Effector memory CD8-positive, alpha-beta T cell (primary cell): ENCODE data around the gene TIPARP.

Source experiments
- ATAC-seq: fragments of 150-1000 bp; cut with Tn5 transposase; replicated peaks from 2 replicates; pipeline ENCODE4 v1.10.0; 2021; ENCODE audit warnings: mild to moderate bottlenecking, moderate library complexity
- DNase-seq, 3 experiments: peaks; one replicate each; pipeline ENCODE4 v3.0.0; 2021
- H3K27ac Mint-ChIP-seq, 2 donors: one replicate each; pipeline ENCODE4 v1.8.0; 2022; ENCODE audit warnings: mild to moderate bottlenecking in 2 of 2, mixed read lengths in 2 of 2, moderate library complexity in 2 of 2
- H3K27me3 Mint-ChIP-seq, 2 donors: one replicate each; pipeline ENCODE4 v1.8.0; 2022; ENCODE audit warnings: mixed read lengths in 2 of 2
- H3K36me3 Mint-ChIP-seq: one replicate; pipeline ENCODE4 v1.8.0; 2022; ENCODE audit warnings: mild to moderate bottlenecking, moderate library complexity, mixed read lengths; ENCODE audit not compliant: insufficient read depth
- H3K4me1 Mint-ChIP-seq, 2 donors: one replicate each; pipeline ENCODE4 v1.8.0; 2022; ENCODE audit warnings: low read depth in 2 of 2, mixed read lengths in 2 of 2
- H3K4me3 Mint-ChIP-seq, 2 donors: one replicate each; pipeline ENCODE4 v1.8.0; 2022; ENCODE audit warnings: mild to moderate bottlenecking in 2 of 2, mixed read lengths in 2 of 2, moderate library complexity in 2 of 2
- H3K9me3 Mint-ChIP-seq, 2 donors: one replicate each; pipeline ENCODE4 v1.8.0; 2022; ENCODE audit warnings: mixed read lengths in 2 of 2
- total RNA-seq, 9 experiments: gene quantifications; one replicate each; lab custom pipeline; 2026; lab: John Stamatoyannopoulos, UW

The TIPARP gene
- 118 to 774 (median 425) reads per million in 9 experiments for total RNA-seq

- Mint-ChIP-seq H3K27me3 (no peaks in the 10 kb centered on the region), H3K36me3 (peaks cover 54% of the 10 kb centered on the region), H3K4me1 (peaks cover 35 to 44% of the 10 kb centered on the region in 2 donors), H3K9me3 (no peaks in the 10 kb centered on the region), H3K4me3 (peak within 1 kb of the TSS; percentile 92 to 94), H3K27ac (peak within 1 kb of the TSS; percentile 98)
- peak; percentile 99 to 100 (median 100) for DNase-seq
- peak; percentile 70 for ATAC-seq
Measured at GRCh38 chr3:156674046-156674910, at the start of gene TIPARP. TIPARP (plus strand) TSS chr3:156674590; CDS start chr3:156677698, 3,108 bp downstream.

GRCh38 chr3:156626104-156626503 is 48.3 kb upstream of the TIPARP start:
- no peak for ATAC-seq
- H3K9me3 Mint-ChIP-seq: no peaks in the 10 kb centered on the region
- H3K4me1 Mint-ChIP-seq: no peaks in the 10 kb centered on the region
- H3K4me3 Mint-ChIP-seq: no peak overlapping the region
- peaks cover 2 to 18% of the 10 kb centered on the region in 2 donors for H3K27me3 Mint-ChIP-seq
- no peak for DNase-seq
- H3K36me3 Mint-ChIP-seq: no peaks in the 10 kb centered on the region
- H3K27ac Mint-ChIP-seq: no peak overlapping the region

- Mint-ChIP-seq H3K4me3 (no peak overlapping the region), H3K36me3 (no peaks in the 10 kb centered on the region), H3K9me3 (no peaks in the 10 kb centered on the region), H3K4me1 (no peaks in the 10 kb centered on the region), H3K27ac (no peak overlapping the region), H3K27me3 (peaks cover 0 to 15% of the 10 kb centered on the region in 2 donors)
- ATAC-seq (no peak), DNase-seq (no peak)
Measured at GRCh38 chr3:156627946-156628569, 46.3 kb upstream of the TIPARP start.

DNA sequence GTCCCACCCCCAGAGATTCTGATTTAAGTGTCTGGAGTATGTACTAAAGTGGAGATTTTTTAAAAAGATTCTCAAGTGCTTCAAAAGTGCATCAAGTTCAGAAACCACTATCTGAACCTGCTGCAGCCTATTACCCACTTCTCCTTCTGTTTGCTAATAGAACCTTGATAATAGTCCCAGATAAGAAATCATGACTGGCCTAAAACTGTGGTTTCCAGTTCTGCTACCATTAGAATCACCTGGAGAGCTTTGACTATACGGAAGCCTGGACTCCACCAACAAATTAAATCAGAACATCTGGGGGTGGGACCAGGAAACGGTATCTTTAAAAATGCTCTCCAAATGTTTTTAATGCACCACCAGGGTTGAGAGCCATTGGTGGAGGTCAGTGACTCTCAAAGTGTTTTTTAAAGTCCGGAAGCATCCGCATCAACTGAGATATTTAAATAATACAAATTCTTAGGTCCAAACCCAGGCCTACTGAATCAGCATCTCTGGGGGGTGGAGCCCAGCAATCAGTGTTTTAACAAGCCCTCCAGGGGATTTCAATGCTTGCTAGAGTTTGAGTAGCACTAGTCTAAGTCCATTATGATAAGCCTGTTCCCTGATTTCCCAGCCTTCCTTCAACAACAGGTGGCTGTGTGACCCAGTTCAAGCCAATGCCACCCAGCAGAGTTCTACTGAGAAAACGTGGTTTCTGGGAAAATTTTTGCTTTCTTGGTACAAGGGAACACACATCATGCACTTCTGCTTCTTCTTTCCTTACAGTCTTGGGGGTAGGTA is 45.4 kb upstream of the TIPARP start:
- Mint-ChIP-seq H3K36me3 (no peaks in the 10 kb centered on the region), H3K4me3 (no peak overlapping the region), H3K9me3 (no peaks in the 10 kb centered on the region), H3K27ac (no peak overlapping the region), H3K27me3 (peaks cover 0 to 7% of the 10 kb centered on the region in 2 donors), H3K4me1 (no peaks in the 10 kb centered on the region)
- DNase-seq (no peak), ATAC-seq (no peak)

DNA sequence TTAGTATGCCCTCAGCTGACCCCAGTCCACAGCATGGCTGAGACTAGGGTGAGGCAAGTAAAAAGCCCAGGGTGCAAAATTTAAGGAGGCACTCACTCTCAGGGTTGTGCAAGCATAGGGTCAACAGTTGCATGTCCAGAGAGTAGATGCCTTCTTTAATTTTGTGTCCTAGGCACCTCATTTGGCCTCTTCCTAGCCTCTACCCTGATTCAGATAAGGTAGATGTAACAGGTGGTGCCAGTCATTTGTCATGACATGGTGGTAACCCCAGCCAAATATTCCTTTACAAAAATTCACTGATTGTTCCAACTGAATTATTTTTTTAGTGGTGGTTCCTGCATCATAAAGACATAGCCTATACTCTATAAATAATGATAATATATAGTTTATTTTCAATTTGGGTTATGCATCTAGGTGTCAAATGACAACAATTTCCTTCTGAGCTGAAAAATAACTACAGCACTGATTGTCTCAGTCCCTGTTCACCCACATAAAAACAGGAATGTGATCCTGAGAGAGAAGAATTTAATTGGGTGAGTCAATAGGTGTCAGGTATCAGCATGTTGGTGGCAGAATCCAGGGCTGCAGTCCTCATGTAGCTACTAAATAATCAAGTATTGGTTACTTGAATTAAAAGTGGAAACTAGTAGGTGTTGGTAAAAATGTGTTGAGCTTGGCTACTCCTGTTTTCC is 44.2 kb upstream of the TIPARP start:
- no peak overlapping the region for H3K27ac Mint-ChIP-seq
- no peak overlapping the region for H3K4me3 Mint-ChIP-seq
- DNase-seq: no peak
- ATAC-seq: no peak
- H3K9me3 Mint-ChIP-seq: no peaks in the 10 kb centered on the region
- H3K4me1 Mint-ChIP-seq: no peaks in the 10 kb centered on the region
- H3K36me3 Mint-ChIP-seq: no peaks in the 10 kb centered on the region
- no peaks in the 10 kb centered on the region for H3K27me3 Mint-ChIP-seq

DNA sequence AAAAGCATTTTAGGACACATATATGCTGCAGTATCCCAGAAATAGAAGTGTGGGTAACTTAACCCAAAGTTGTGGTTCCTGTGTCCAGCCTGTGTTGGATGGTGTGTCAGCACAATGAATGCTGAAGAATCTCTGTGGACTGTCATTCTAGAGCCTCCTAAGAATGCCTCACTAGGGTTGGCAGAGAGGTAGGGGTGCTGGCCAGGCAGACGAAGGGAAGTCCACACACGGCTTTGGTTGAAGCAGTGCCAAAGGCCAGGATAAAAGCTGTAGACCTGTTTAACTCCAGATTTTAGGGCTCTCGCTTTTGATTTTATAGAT is 43.7 kb upstream of the TIPARP start:
- Mint-ChIP-seq H3K36me3 (no peaks in the 10 kb centered on the region), H3K9me3 (no peaks in the 10 kb centered on the region), H3K4me3 (no peak overlapping the region), H3K27ac (no peak overlapping the region), H3K27me3 (no peaks in the 10 kb centered on the region), H3K4me1 (no peaks in the 10 kb centered on the region)
- DNase-seq: no peak
- no peak for ATAC-seq

DNA sequence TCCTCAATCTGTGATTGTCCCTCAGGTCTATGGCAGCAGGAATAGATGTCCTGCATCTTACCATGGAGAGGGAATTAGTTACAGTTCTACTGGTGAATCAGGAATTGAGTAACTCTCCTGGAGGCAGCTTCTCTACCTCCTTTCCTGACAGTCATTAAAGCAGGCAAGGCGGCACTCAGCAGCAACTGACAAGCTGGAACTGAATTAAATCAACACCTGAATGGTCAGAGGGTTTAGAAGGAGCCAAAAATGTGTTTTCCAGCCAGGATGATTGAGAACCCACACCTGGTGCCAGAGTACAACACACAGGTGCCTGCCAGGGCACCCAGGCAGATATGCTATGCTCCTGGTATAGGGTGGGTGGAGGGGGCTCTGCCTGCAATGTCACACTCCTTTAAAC is 43.1 kb upstream of the TIPARP start:
- Mint-ChIP-seq H3K27me3 (no peaks in the 10 kb centered on the region), H3K36me3 (no peaks in the 10 kb centered on the region), H3K27ac (no peak overlapping the region), H3K4me1 (no peaks in the 10 kb centered on the region), H3K4me3 (no peak overlapping the region), H3K9me3 (no peaks in the 10 kb centered on the region)
- DNase-seq: no peak
- no peak for ATAC-seq

DNA sequence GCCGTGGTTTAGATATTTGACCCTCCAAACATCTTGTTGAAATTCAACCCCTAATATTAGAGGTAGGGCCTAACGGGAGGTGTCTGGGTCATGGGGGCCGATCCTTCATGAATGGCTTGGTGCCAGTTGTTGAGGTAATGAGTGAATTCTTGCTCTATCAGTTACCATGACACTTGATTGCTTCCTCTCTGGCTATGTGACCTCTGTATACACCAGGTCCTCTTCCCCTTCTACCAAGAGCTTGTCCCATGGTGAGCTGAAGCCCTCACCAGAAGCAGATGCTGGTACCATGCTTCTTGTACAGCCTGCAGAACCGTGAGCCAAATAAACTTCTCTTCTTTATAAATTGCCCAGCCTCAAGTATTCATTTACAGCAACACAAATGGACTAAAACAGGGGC is 41.8 kb upstream of the TIPARP start:
- H3K36me3 Mint-ChIP-seq: no peaks in the 10 kb centered on the region
- no peak overlapping the region for H3K27ac Mint-ChIP-seq
- no peaks in the 10 kb centered on the region for H3K27me3 Mint-ChIP-seq
- no peaks in the 10 kb centered on the region for H3K9me3 Mint-ChIP-seq
- ATAC-seq (no peak), DNase-seq (no peak)
- H3K4me3 Mint-ChIP-seq: no peak overlapping the region
- H3K4me1 Mint-ChIP-seq: no peaks in the 10 kb centered on the region

- H3K36me3 Mint-ChIP-seq: no peaks in the 10 kb centered on the region
- no peaks in the 10 kb centered on the region for H3K4me1 Mint-ChIP-seq
- no peaks in the 10 kb centered on the region for H3K9me3 Mint-ChIP-seq
- DNase-seq: no peak
- H3K27ac Mint-ChIP-seq: no peak overlapping the region
- H3K4me3 Mint-ChIP-seq: no peak overlapping the region
- ATAC-seq: no peak
- H3K27me3 Mint-ChIP-seq: no peaks in the 10 kb centered on the region
Measured at GRCh38 chr3:156633335-156633734, 41.1 kb upstream of the TIPARP start.

DNA sequence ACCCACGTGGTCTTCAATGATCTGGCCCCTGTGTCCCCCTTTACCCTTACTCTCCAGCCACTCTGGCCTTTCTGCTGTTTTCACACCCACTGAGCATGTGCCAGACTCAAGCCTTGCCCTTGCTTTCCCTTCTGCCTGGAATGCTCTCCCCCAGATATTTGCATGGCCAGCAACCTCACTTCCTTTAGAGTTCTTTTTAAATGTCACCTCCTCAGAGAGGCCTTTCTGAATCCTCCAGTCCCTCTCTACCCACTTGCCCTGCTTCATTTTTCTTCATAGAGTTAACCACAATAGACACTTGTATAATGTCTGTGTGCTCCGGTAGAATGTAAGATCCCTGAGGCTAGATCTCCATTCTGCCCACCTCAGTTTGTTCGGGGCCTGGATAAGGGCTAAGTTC is 39.4 kb upstream of the TIPARP start:
- no peaks in the 10 kb centered on the region for H3K27me3 Mint-ChIP-seq
- H3K36me3 Mint-ChIP-seq: no peaks in the 10 kb centered on the region
- no peak for ATAC-seq

GRCh38 chr3:156635973-156636372 is 38.4 kb upstream of the TIPARP start:
- Mint-ChIP-seq H3K9me3 (no peaks in the 10 kb centered on the region), H3K27ac (no peak overlapping the region), H3K4me1 (no peaks in the 10 kb centered on the region), H3K4me3 (no peak overlapping the region), H3K27me3 (no peaks in the 10 kb centered on the region), H3K36me3 (no peaks in the 10 kb centered on the region)
- ATAC-seq (no peak), DNase-seq (no peak)

More for the DNA sequence above, 39.4 kb upstream of the TIPARP start:
- H3K9me3 Mint-ChIP-seq: no peaks in the 10 kb centered on the region
- no peaks in the 10 kb centered on the region for H3K4me1 Mint-ChIP-seq
- H3K4me3 Mint-ChIP-seq: no peak overlapping the region
- H3K27ac Mint-ChIP-seq: no peak overlapping the region
- no peak for DNase-seq

GRCh38 chr3:156637480-156638022 is 36.8 kb upstream of the TIPARP start:
- Mint-ChIP-seq H3K27me3 (no peaks in the 10 kb centered on the region), H3K4me3 (no peak overlapping the region), H3K9me3 (no peaks in the 10 kb centered on the region), H3K4me1 (no peaks in the 10 kb centered on the region), H3K36me3 (no peaks in the 10 kb centered on the region), H3K27ac (no peak overlapping the region)
- ATAC-seq: no peak
- no peak for DNase-seq

- H3K27me3 Mint-ChIP-seq: no peaks in the 10 kb centered on the region
Measured at GRCh38 chr3:156638271-156638670, 36.1 kb upstream of the TIPARP start.

More at GRCh38 chr3:156638271-156638670, 36.1 kb upstream of the TIPARP start:
- no peak overlapping the region for H3K27ac Mint-ChIP-seq
- no peak overlapping the region for H3K4me3 Mint-ChIP-seq
- no peaks in the 10 kb centered on the region for H3K36me3 Mint-ChIP-seq
- peaks cover 0 to 5% of the 10 kb centered on the region in 2 donors for H3K4me1 Mint-ChIP-seq
- ATAC-seq: no peak
- H3K9me3 Mint-ChIP-seq: no peaks in the 10 kb centered on the region
- DNase-seq: no peak
